Heart right ventricle (tissue), 16 donors: Measurements from ENCODE around the gene CAPN15. TPM values are rescaled to one million over a fixed set of nuclear protein-coding genes. Genes with fewer than 3 reads are reported as not detected.

Experiments used
- ATAC-seq, 8 donors: fragments of 200-7000 bp; cut with Tn5 transposase; one replicate each; pipeline ENCODE4 v1.9.1; 2020; ENCODE audit warnings: mild to moderate bottlenecking in 8 of 8, moderate library complexity in 8 of 8, moderate number of reproducible peaks in 1 of 8
- DNase-seq, 2 donors: peaks; one replicate each; pipeline ENCODE4 v3.0.0-alpha.2; 2020
- H3K27ac ChIP-seq, 10 donors: fragments of 200-600 bp; sonication (generic) in 2 of 10; one replicate each; pipeline versions ENCODE4 v1.5.0 to v1.8.0; 2020 to 2022; ENCODE audit warnings: mild to moderate bottlenecking in 3 of 10
- H3K27me3 ChIP-seq, 7 donors: fragments of 200-600 bp; one replicate each; pipeline ENCODE4 v1.8.0; 2021 to 2022; ENCODE audit warnings: mild to moderate bottlenecking in 2 of 7
- H3K36me3 ChIP-seq, 9 donors: fragments of 200-600 bp; sonication (generic) in 1 of 9; one replicate each; pipeline versions ENCODE4 v1.5.0 to v1.8.0; 2020 to 2022; ENCODE audit warnings: mild to moderate bottlenecking in 2 of 9
- H3K4me1 ChIP-seq, 9 donors: fragments of 200-600 bp; sonication (generic) in 1 of 9; one replicate each; pipeline versions ENCODE4 v1.5.0 to v1.8.0; 2020 to 2022; ENCODE audit warnings: mild to moderate bottlenecking in 4 of 9
- H3K4me3 ChIP-seq, 10 donors: fragments of 200-600 bp; sonication (generic) in 2 of 10; one replicate each; pipeline versions ENCODE4 v1.5.0 to v1.8.0; 2020 to 2022; ENCODE audit warnings: mild to moderate bottlenecking in 7 of 10, moderate library complexity in 2 of 10
- H3K9me3 ChIP-seq, 11 donors: fragments of 200-600 bp in 10 of 11; sonication (generic) in 2 of 11; one replicate each; pipeline versions ENCODE4 v1.5.0 to v1.8.0; 2013 to 2022; ENCODE audit warnings: mild to moderate bottlenecking in 2 of 11, control low read depth in 1 of 11, moderate library complexity in 1 of 11
- WGBS, 2 donors: extraction: QIAGEN DNeasy Blood & Tissue Kit; methylation state at CpG; one replicate each; pipeline ENCODE4 v1.1.7; 2013; ENCODE audit warnings: inconsistent platforms in 1 of 2; 5-methylcytosine and 5-hydroxymethylcytosine counted together
- intact Hi-C, 10 donors: fragments of 100-400 bp; cut with DNase I; formaldehyde crosslinking; loops; one replicate each; pipeline versions ENCODE4 v1.11.1 to v1.14.2; 2022
- polyA plus RNA-seq, 2 donors: library from polyadenylated mRNA; stranded (reverse); fragments of 200-250 nt; gene quantifications; one replicate each; pipeline ENCODE4 v1.2.3, GENCODE V29; 2013
- total RNA-seq, 10 donors: library from RNA; stranded (reverse); fragmentation: NEBNext Ultra II Directional in 3 of 10; extraction: Animal tissue kit (Norgen Biotek cat#: 25700) in 3 of 10; gene quantifications; one replicate each; pipeline versions ENCODE4 v1.2.1 to v1.2.4, GENCODE V29; 2021 to 2023
- TF ChIP-seq, protein P1 (sequence below), 9 donors: fragments of 200-600 bp; sonication (generic) in 2 of 9; IDR thresholded peaks; one replicate each; pipeline versions ENCODE4 v1.5.0 to v1.8.0; 2021 to 2022; ENCODE audit warnings: antibody characterized with exemption in 9 of 9, mild to moderate bottlenecking in 5 of 9, moderate library complexity in 1 of 9
- donor health status: Arrhythmogenic right ventricular cardiomyopathy.
- donor health status: ischemic (EF 13 %, LVEDD 7.1; RV severe dilation, severe dysfunction).
- donor health status: healthy with polysubstance abuse.
- donor health status: DM: no; HTN: yes; CAD: no.
- donor health status: DM: no; HTN: no; CAD: no.
- donor health status: ischemic (EF 25% LVEDD 6.9; RV normal size, moderate dysfunction).
- donor health status: ischemic (EF 25% LVEDD 5.7; RV mildly dilated, moderate dysfunction).
- donor health status: healthy.
- donor health status: DM: yes; HTN: yes; CAD: no.
- donor health status: Ischemic cardiomyopathy.
- donor health status: ischemic (EF 35%, LVEDD 5.7; RV mildly dilated, moderate dysfunction).
- donor health status: nonischemic (EF 11% LVEDD 7.7; RV severe dilation, severe dysfunction).
- donor health status: DM: yes; HTN: yes; CAD: no.
- donor health status: PGD.
- donor health status: ischemic (EF 29% LVEDD 5.4; RV normal size, mild dysfunction).
- donor health status: nonischemic (EF 23%, LVEDD 6.1; RV moderate dilation, normal function).

The CAPN15 gene
- total and polyA plus RNA-seq, 12 donors: 11.1 to 39.5 (median 16.0) TPM

GRCh38 chr16:537415-538335, 10.2 kb downstream of the CAPN15 start:
- peaks cover 0 to 40% (median 0%) of the 10 kb centered on the region in 9 donors for H3K36me3 ChIP-seq
- ATAC-seq: no peak
- 96 to 97% methylated on average over 60 of the region's 60 CpGs for WGBS, 2 donors

DNA sequence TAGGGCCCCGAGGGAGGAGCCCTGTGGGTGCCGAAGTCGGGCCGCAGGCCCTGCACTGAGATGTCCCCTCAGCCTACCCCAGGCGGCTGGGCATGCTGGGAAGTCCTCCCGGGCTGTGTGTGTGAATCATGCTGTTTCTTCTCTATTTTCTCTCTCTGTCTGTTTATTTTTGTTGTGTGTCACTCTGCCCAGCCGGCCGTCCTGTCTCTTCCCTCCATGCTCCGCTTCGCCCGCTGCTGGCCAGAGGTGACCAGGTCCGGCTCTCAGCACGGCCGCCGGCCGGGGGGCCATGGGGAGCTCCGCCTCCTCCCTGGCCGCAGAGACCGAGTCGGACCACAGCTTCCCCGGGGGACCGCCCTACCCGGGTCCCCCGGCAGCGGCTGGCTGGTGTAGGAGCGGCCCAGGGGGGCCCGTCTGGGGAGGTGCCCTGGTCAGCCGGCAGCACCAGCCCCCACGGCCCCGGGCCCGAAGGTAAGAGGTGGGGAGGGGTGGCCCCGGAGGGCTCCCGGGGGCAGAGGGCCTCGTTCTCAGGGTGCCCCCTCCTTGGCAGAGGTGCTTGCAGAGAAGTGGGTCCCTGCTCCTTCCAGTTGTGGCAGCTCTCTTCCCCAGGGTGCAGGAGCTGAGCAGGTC, 12.5 kb downstream of the CAPN15 start:
- Histone ChIP-seq H3K27me3 (no peaks in the 10 kb centered on the region), H3K36me3 (peaks cover 0 to 40% (median 0%) of the 10 kb centered on the region in 9 donors), H3K27ac (no peak overlapping the region), H3K4me1 (peaks cover 0 to 6% (median 0%) of the 10 kb centered on the region in 9 donors), H3K4me3 (no peak overlapping the region), H3K9me3 (no peaks in the 10 kb centered on the region)
- intact Hi-C loops: no loop called here
- WGBS, 2 donors: 90 to 91% methylated on average over 34 of the region's 34 CpGs
- TF ChIP-seq, protein P1, sequence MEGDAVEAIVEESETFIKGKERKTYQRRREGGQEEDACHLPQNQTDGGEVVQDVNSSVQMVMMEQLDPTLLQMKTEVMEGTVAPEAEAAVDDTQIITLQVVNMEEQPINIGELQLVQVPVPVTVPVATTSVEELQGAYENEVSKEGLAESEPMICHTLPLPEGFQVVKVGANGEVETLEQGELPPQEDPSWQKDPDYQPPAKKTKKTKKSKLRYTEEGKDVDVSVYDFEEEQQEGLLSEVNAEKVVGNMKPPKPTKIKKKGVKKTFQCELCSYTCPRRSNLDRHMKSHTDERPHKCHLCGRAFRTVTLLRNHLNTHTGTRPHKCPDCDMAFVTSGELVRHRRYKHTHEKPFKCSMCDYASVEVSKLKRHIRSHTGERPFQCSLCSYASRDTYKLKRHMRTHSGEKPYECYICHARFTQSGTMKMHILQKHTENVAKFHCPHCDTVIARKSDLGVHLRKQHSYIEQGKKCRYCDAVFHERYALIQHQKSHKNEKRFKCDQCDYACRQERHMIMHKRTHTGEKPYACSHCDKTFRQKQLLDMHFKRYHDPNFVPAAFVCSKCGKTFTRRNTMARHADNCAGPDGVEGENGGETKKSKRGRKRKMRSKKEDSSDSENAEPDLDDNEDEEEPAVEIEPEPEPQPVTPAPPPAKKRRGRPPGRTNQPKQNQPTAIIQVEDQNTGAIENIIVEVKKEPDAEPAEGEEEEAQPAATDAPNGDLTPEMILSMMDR (IDR thresholded peaks at IDR 0.05): no peak
- ATAC-seq (no peak), DNase-seq (no peak)

More at GRCh38 chr16:537415-538335, 10.2 kb downstream of the CAPN15 start:
- DNase-seq: no peak
- Histone ChIP-seq H3K4me3 (no peak overlapping the region), H3K4me1 (peaks cover 0 to 28% (median 12%) of the 10 kb centered on the region in 9 donors), H3K27ac (no peak overlapping the region), H3K9me3 (no peaks in the 10 kb centered on the region), H3K27me3 (no peaks in the 10 kb centered on the region)
- intact Hi-C loops: no loop called here
- TF ChIP-seq, protein P1 (IDR thresholded peaks at IDR 0.05): no peak

GRCh38 chr16:540645-541340, 13.3 kb downstream of the CAPN15 start:
- TF ChIP-seq, protein P1 (IDR thresholded peaks at IDR 0.05): no peak
- ATAC-seq: no peak
- DNase-seq: no peak
- intact Hi-C loops: no loop called here
- Histone ChIP-seq H3K27me3 (no peaks in the 10 kb centered on the region), H3K9me3 (no peaks in the 10 kb centered on the region), H3K4me3 (no peak overlapping the region), H3K36me3 (peaks cover 0 to 40% (median 0%) of the 10 kb centered on the region in 9 donors), H3K4me1 (no peaks in the 10 kb centered on the region), H3K27ac (no peak overlapping the region)
- 87 to 90% methylated on average over 29 of the region's 29 CpGs for WGBS, 2 donors
